SU-DHL-6 (cell line): ENCODE measurements around the gene SLAIN1.

ENCODE experiments used
- H2AFZ ChIP-seq: fragments of 200-600 bp; sonication (generic); 2 replicates; pipeline ENCODE4 v1.6.1; 2014; ENCODE audit warnings: low read depth, mild to moderate bottlenecking, moderate library complexity, mixed read lengths, antibody characterized with exemption, low read length; ENCODE audit not compliant: severe bottlenecking
- H3F3A ChIP-seq: fragments of 200-600 bp; shearing (Covaris generic); 2 replicates; pipeline ENCODE4 v1.6.0; 2016; ENCODE audit warnings: antibody characterized with exemption, mild to moderate bottlenecking; ENCODE audit not compliant: insufficient read depth
- H3K27ac ChIP-seq: fragments of 200-600 bp; sonication (generic); 2 replicates; pipeline ENCODE4 v1.5.1; 2016; ENCODE audit warnings: low read depth, mild to moderate bottlenecking, low read length, moderate library complexity, mixed read lengths
- H3K27me3 ChIP-seq: fragments of 200-600 bp; sonication (generic), shearing (Covaris generic); 2 replicates; pipeline ENCODE4 v1.6.0; 2014; ENCODE audit warnings: mild to moderate bottlenecking, low read length
- H3K36me3 ChIP-seq: fragments of 200-600 bp; sonication (generic); 2 replicates; pipeline ENCODE4 v1.6.1; 2014; ENCODE audit warnings: mild to moderate bottlenecking, low read length, mixed read lengths
- H3K4me2 ChIP-seq: fragments of 300-600, 200-600 bp; shearing (Covaris generic), sonication (generic); 2 replicates; pipeline ENCODE4 v1.6.0; 2014; ENCODE audit warnings: low read length, low read depth, mild to moderate bottlenecking; ENCODE audit not compliant: poor library complexity, severe bottlenecking
- H3K4me3 ChIP-seq: fragments of 200-600 bp; sonication (generic); 2 replicates; pipeline ENCODE4 v1.5.1; 2014; ENCODE audit warnings: antibody characterized with exemption, low read length, mild to moderate bottlenecking, mixed read lengths; ENCODE audit not compliant: insufficient read depth, poor library complexity, severe bottlenecking
- H3K79me2 ChIP-seq: fragments of 200-600 bp; sonication (generic); 2 replicates; pipeline ENCODE4 v1.6.1; 2014; ENCODE audit warnings: mild to moderate bottlenecking, low read length, moderate library complexity; ENCODE audit not compliant: insufficient read depth
- H3K9ac ChIP-seq: fragments of 200-600 bp; sonication (generic); 2 replicates; pipeline ENCODE4 v1.7.0; 2014; ENCODE audit warnings: mild to moderate bottlenecking, low read length
- H3K9me2 ChIP-seq: fragments of 200-600 bp; sonication (generic); replicated peaks from 2 replicates; pipeline ENCODE4 v1.6.1; 2014; ENCODE audit warnings: low read length; ENCODE audit not compliant: insufficient read depth
- H3K9me3 ChIP-seq: fragments of 200-600 bp; sonication (generic); 2 replicates; pipeline ENCODE4 v1.6.1; 2014; ENCODE audit warnings: low read length, mixed read lengths; ENCODE audit not compliant: insufficient read depth
- H4K20me1 ChIP-seq: fragments of 200-600 bp; sonication (generic); 2 replicates; pipeline ENCODE4 v1.6.1; 2014; ENCODE audit warnings: low read depth, mild to moderate bottlenecking, antibody characterized with exemption, low read length, moderate library complexity, mixed read lengths
- CTCF ChIP-seq: fragments of 200-600 bp; sonication (generic); IDR thresholded peaks from one replicate; pipeline ENCODE4 v1.5.1; 2017; ENCODE audit warnings: antibody characterized with exemption, mild to moderate bottlenecking, low read length, moderate library complexity; ENCODE audit not compliant: insufficient read depth, poor library complexity, severe bottlenecking
- EZH2phosphoT487 ChIP-seq: fragments of 200-600 bp; sonication (generic), shearing (Covaris generic); conservative IDR thresholded peaks from 2 replicates; pipeline ENCODE4 v1.6.1; 2018; ENCODE audit warnings: mild to moderate bottlenecking, antibody characterized with exemption, low read length, moderate library complexity, mixed read lengths

SLAIN1 gene

GRCh38 chr13:77678691-77679235 lies 18.7 kb upstream of the SLAIN1 start:
- H2AFZ ChIP-seq = no peak overlapping the region
- H3F3A ChIP-seq = no peaks in the 10 kb centered on the region
- H3K9ac ChIP-seq = no peak overlapping the region
- no peak overlapping the region for H3K27ac ChIP-seq
- H3K4me3 ChIP-seq = no peak overlapping the region
- H3K36me3 ChIP-seq = no peaks in the 10 kb centered on the region
- H3K9me3 ChIP-seq = no peaks in the 10 kb centered on the region
- H3K4me2 ChIP-seq = no peak overlapping the region
- H3K9me2 ChIP-seq = no peaks in the 10 kb centered on the region
- no peaks in the 10 kb centered on the region for H3K79me2 ChIP-seq
- no peaks in the 10 kb centered on the region for H3K27me3 ChIP-seq
- no peaks in the 10 kb centered on the region for H4K20me1 ChIP-seq
- no peak for TF ChIP-seq CTCF
- TF ChIP-seq EZH2phosphoT487 = no peak

- no peak for TF ChIP-seq EZH2phosphoT487
- no peak for TF ChIP-seq CTCF
- no peak overlapping the region for H3K4me2 ChIP-seq
- H3K79me2 ChIP-seq = no peaks in the 10 kb centered on the region
Observed at GRCh38 chr13:77687799-77688198, 9.7 kb upstream of the SLAIN1 start.

GRCh38 chr13:77691871-77692270 lies 5.6 kb upstream of the SLAIN1 start:
- Histone ChIP-seq H3K4me3 (no peak overlapping the region), H3K9me2 (no peaks in the 10 kb centered on the region), H3K79me2 (no peaks in the 10 kb centered on the region), H3K9ac (no peak overlapping the region), H3K9me3 (0 out of 2 replicates have a peak, but pooled peaks cover 4% of the 10 kb centered on the region), H3K27ac (no peak overlapping the region), H2AFZ (no peak overlapping the region), H3K4me2 (no peak overlapping the region), H4K20me1 (no peaks in the 10 kb centered on the region), H3F3A (peaks cover 6% of the 10 kb centered on the region; the same call in 1 of the 2 replicates), H3K27me3 (no peaks in the 10 kb centered on the region), H3K36me3 (no peaks in the 10 kb centered on the region)
- TF ChIP-seq EZH2phosphoT487 (no peak), CTCF (no peak)

More at GRCh38 chr13:77687799-77688198, 9.7 kb upstream of the SLAIN1 start:
- Histone ChIP-seq H3K9me3 (0 out of 2 replicates have a peak, but pooled peaks cover 10% of the 10 kb centered on the region), H3K9ac (no peak overlapping the region), H3K27me3 (no peaks in the 10 kb centered on the region), H3K36me3 (no peaks in the 10 kb centered on the region), H3K9me2 (no peaks in the 10 kb centered on the region), H3K27ac (no peak overlapping the region), H2AFZ (no peak overlapping the region), H3F3A (no peaks in the 10 kb centered on the region), H3K4me3 (no peak overlapping the region), H4K20me1 (no peaks in the 10 kb centered on the region)
